Nephron progenitor cell (in vitro differentiated cells): Measurements from ENCODE around the gene ATF2.

ENCODE experiments used
- DNase-seq: peaks from one replicate; pipeline ENCODE4 v3.0.0; 2021
- H3K27ac Mint-ChIP-seq: 2 replicates; pipeline ENCODE4 v1.8.0; 2021; ENCODE audit warnings: mild to moderate bottlenecking, moderate library complexity, mixed read lengths
- H3K27me3 Mint-ChIP-seq: 2 replicates; pipeline ENCODE4 v1.8.0; 2021; ENCODE audit warnings: mild to moderate bottlenecking, low read depth, mixed read lengths; ENCODE audit not compliant: poor library complexity
- H3K36me3 Mint-ChIP-seq: 2 replicates; pipeline ENCODE4 v1.8.0; 2021; ENCODE audit warnings: low read depth, mixed read lengths
- H3K4me1 Mint-ChIP-seq: 2 replicates; pipeline ENCODE4 v1.8.0; 2021; ENCODE audit warnings: mixed read lengths
- H3K4me3 Mint-ChIP-seq: 2 replicates; pipeline ENCODE4 v1.8.0; 2021; ENCODE audit warnings: mild to moderate bottlenecking, moderate library complexity, mixed read lengths
- H3K9me3 Mint-ChIP-seq: 2 replicates; pipeline ENCODE4 v1.8.0; 2021; ENCODE audit warnings: mild to moderate bottlenecking, moderate library complexity, mixed read lengths
- CTCF ChIP-seq: fragments of 200-600 bp; sonication (generic); IDR thresholded peaks from 2 replicates; pipeline ENCODE4 v1.5.0; 2021; ENCODE audit warnings: antibody characterized with exemption

ATF2 gene

GRCh38 chr2:175195012-175195411 is 27.0 kb upstream of the ATF2 start:
- Mint-ChIP-seq H3K27ac (no peak overlapping the region), H3K36me3 (no peaks in the 10 kb centered on the region), H3K9me3 (peaks cover 18% of the 10 kb centered on the region), H3K27me3 (peaks cover 10% of the 10 kb centered on the region), H3K4me3 (no peak overlapping the region), H3K4me1 (no peaks in the 10 kb centered on the region)
- TF ChIP-seq CTCF, result no peak
- no peak for DNase-seq

DNA sequence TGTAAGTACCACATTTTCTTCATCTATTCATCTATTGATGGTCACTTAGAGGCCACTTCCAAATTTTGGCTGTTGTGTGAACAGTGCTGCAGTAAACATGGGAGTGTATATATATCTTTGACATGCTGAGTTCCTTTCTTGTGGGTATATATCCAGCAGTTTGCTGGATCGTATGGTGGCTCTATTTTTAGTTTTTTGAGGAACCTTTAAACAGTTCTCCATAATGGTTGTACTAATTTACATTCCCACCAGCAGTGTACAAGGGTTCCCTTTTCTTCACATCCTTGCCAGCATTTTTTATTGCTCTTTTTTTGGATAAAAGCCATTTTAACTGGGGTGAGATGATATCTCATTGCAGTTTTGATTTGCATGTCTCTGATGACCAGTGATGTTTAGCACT is 20.8 kb upstream of the ATF2 start:
- no peaks in the 10 kb centered on the region for H3K4me1 Mint-ChIP-seq
- no peak for DNase-seq
- no peak overlapping the region for H3K27ac Mint-ChIP-seq
- no peak overlapping the region for H3K4me3 Mint-ChIP-seq
- peaks cover 12% of the 10 kb centered on the region for H3K9me3 Mint-ChIP-seq
- no peak for TF ChIP-seq CTCF
- H3K27me3 Mint-ChIP-seq, result peaks cover 32% of the 10 kb centered on the region
- no peaks in the 10 kb centered on the region for H3K36me3 Mint-ChIP-seq

- H3K27ac Mint-ChIP-seq, result no peak overlapping the region
- peaks cover 1% of the 10 kb centered on the region for H3K36me3 Mint-ChIP-seq
- peaks cover 35% of the 10 kb centered on the region for H3K27me3 Mint-ChIP-seq
- peak; percentile 23 for TF ChIP-seq CTCF
- peaks cover 12% of the 10 kb centered on the region for H3K9me3 Mint-ChIP-seq
- no peak for DNase-seq
- no peak overlapping the region for H3K4me3 Mint-ChIP-seq
- H3K4me1 Mint-ChIP-seq, result no peaks in the 10 kb centered on the region
Observed at GRCh38 chr2:175187378-175187777, 19.4 kb upstream of the ATF2 start.

- no peak overlapping the region for H3K27ac Mint-ChIP-seq
- peaks cover 8% of the 10 kb centered on the region for H3K9me3 Mint-ChIP-seq
- no peak overlapping the region for H3K4me3 Mint-ChIP-seq
- DNase-seq, result no peak
- peaks cover 18% of the 10 kb centered on the region for H3K27me3 Mint-ChIP-seq
- peaks cover 26% of the 10 kb centered on the region for H3K36me3 Mint-ChIP-seq
- no peak for TF ChIP-seq CTCF
- H3K4me1 Mint-ChIP-seq, result peaks cover 19% of the 10 kb centered on the region
Observed at GRCh38 chr2:175183674-175184073, 15.7 kb upstream of the ATF2 start.

DNA sequence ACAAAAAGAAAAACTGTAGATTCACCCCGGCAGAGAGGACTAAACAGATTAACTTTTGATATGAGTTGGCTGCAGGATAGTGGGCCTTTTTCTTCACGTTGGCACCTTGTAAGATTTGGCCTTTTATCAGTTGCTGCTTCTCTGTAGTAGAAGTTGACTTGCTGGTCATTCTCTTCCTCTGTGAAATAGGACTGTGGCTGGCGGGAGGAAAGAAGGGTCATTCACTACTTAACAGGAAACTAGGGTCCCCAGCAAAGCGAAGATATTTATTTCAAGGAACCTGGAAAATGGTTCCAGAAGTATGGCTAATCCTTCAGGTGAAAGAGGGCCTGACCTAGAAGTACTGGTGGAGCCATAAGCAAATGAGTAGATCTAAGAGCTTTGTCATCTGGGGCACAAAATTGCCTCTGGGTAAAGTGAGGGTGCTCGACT is 13.9 kb upstream of the ATF2 start:
- no peak for TF ChIP-seq CTCF
- H3K27ac Mint-ChIP-seq, result peak overlapping the region; percentile 96
- peaks cover 19% of the 10 kb centered on the region for H3K4me1 Mint-ChIP-seq
- H3K9me3 Mint-ChIP-seq, result peaks cover 8% of the 10 kb centered on the region
- H3K36me3 Mint-ChIP-seq, result peaks cover 35% of the 10 kb centered on the region
- peaks cover 7% of the 10 kb centered on the region for H3K27me3 Mint-ChIP-seq
- DNase-seq, result no peak
- peak overlapping the region; percentile 94 for H3K4me3 Mint-ChIP-seq

- Mint-ChIP-seq H3K27me3 (peaks cover 7% of the 10 kb centered on the region), H3K4me3 (peak within 1 kb of the TSS; percentile 94), H3K36me3 (peaks cover 40% of the 10 kb centered on the region), H3K4me1 (peaks cover 19% of the 10 kb centered on the region), H3K27ac (peak within 1 kb of the TSS; percentile 96), H3K9me3 (peaks cover 8% of the 10 kb centered on the region)
- TF ChIP-seq CTCF, result no peak
- peak; percentile 89 for DNase-seq
Observed at GRCh38 chr2:175181104-175181876, 13.3 kb upstream of the ATF2 start, which contains the start of gene ATP5MC3. Gene ATP5MC3, minus strand, starts transcription at chr2:175181710. Its CDS starts 317 bp downstream, at chr2:175181393.
